AG04450 (cell line): ENCODE results near the gene MAD1L1. TPM values are rescaled to one million over a fixed set of nuclear protein-coding genes. Genes with fewer than 3 reads are reported as not detected.

Experiments
- CTCF ChIA-PET: fragments of 300-600, 350-600 bp; formaldehyde crosslinking; extraction: SDS; loops from one replicate; lab custom pipeline; 2022; ENCODE audit warnings: antibody characterized with exemption, inconsistent platforms; lab: Charles Lee
- POLR2A ChIA-PET: fragments of 350-600 bp; formaldehyde crosslinking; extraction: SDS; loops from one replicate; lab custom pipeline; 2021; ENCODE audit warnings: antibody characterized with exemption, inconsistent platforms; lab: Yijun Ruan, JAX
- DNase-seq: peaks from one replicate; pipeline ENCODE4 v3.0.0-alpha.2; 2011; ENCODE audit warnings: low read depth, low spot score
- H3K27ac ChIP-seq: one replicate; pipeline ENCODE4 v1.5.1; 2012; ENCODE audit warnings: low read depth, low read length, control low read depth
- H3K27me3 ChIP-seq: one replicate; pipeline ENCODE4 v1.6.0; 2012; ENCODE audit warnings: low read length; ENCODE audit not compliant: control insufficient read depth, insufficient read depth
- H3K4me3 ChIP-seq: 2 replicates; pipeline ENCODE4 v1.5.1; 2011; ENCODE audit warnings: mild to moderate bottlenecking, low read depth, low read length, control low read depth
- H3K9me3 ChIP-seq: 2 replicates; pipeline ENCODE4 v1.5.1; 2012; ENCODE audit warnings: low read length; ENCODE audit not compliant: control insufficient read depth, insufficient read depth
- polyA plus RNA-seq: library from polyadenylated mRNA; depleted of rRNA; stranded (reverse); fragments of >200 nt; gene quantifications from 2 replicates; pipeline ENCODE4 v1.2.3, GENCODE V29; 2011
- TF ChIP-seq, protein P1 (sequence below): IDR thresholded peaks from 2 replicates; pipeline ENCODE4 v1.5.1; 2011; ENCODE audit warnings: low read depth, low read length, control low read depth, inconsistent platforms

The MAD1L1 gene
- polyA plus RNA-seq, 1 experiment = 11.9 TPM

DNA sequence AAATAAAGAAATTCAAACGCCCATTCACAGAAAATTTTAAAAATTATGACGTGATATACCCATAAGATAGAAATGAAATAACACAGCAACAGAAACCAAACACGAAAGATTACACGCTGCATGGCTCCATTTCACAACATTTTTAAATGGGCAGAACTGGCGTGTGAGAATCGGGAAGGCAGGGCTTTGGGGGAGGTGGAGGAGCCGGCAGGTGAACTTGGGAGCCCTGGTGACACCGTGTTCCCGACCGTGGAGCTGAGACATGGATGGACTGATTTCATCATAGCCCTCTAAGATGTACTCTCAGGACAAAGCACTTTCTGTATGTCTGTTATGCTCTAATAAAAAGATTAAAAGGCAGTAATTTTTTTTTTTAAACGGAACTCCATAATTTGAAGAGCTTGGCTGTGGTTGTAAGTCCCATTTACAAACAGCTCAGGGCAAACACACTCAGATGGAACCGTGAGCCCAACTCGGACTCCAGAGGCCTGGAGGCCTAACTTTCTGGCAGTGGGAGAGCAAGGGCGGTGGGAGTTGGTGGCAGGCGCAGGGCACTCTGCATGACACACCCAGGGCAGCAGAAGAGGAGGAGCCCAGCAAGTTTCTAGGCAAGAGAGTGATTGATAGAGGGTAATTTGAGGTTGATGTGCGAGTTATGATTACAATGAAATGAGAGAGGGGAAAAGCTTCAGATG lies 203.4 kb downstream of the MAD1L1 start:
- no peak for DNase-seq
- TF ChIP-seq, protein P1, sequence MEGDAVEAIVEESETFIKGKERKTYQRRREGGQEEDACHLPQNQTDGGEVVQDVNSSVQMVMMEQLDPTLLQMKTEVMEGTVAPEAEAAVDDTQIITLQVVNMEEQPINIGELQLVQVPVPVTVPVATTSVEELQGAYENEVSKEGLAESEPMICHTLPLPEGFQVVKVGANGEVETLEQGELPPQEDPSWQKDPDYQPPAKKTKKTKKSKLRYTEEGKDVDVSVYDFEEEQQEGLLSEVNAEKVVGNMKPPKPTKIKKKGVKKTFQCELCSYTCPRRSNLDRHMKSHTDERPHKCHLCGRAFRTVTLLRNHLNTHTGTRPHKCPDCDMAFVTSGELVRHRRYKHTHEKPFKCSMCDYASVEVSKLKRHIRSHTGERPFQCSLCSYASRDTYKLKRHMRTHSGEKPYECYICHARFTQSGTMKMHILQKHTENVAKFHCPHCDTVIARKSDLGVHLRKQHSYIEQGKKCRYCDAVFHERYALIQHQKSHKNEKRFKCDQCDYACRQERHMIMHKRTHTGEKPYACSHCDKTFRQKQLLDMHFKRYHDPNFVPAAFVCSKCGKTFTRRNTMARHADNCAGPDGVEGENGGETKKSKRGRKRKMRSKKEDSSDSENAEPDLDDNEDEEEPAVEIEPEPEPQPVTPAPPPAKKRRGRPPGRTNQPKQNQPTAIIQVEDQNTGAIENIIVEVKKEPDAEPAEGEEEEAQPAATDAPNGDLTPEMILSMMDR = no peak
- Histone ChIP-seq H3K9me3 (peaks cover 35% of the 10 kb centered on the region), H3K4me3 (no peak overlapping the region), H3K27me3 (no peaks in the 10 kb centered on the region), H3K27ac (no peak overlapping the region)
- ChIA-PET POLR2A (no interaction called here), CTCF (no interaction called here)

DNA sequence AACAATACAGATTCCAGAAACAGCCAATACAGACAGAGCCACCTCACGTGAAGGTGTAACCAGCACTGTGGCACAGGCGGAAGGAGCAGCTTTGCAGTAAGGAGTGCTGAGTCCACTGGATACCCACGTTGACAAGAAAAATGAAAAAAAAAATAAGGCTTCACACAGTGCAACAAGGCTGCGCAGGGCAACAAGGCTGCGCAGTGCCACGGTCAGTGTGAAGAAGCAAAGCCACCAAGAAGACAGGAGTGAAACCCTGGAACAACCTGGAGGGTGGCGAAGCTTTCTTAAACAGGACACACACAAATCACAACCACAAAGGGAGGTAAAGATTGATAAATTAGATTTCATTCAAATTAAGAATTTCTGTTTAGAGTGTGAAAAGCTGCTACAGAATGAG lies 204.0 kb downstream of the MAD1L1 start:
- Histone ChIP-seq H3K27ac (no peak overlapping the region), H3K27me3 (no peaks in the 10 kb centered on the region), H3K4me3 (no peak overlapping the region), H3K9me3 (peaks cover 38% of the 10 kb centered on the region)
- ChIA-PET POLR2A (no interaction called here), CTCF (no interaction called here)
- DNase-seq = no peak
- TF ChIP-seq, protein P1 = no peak

DNA sequence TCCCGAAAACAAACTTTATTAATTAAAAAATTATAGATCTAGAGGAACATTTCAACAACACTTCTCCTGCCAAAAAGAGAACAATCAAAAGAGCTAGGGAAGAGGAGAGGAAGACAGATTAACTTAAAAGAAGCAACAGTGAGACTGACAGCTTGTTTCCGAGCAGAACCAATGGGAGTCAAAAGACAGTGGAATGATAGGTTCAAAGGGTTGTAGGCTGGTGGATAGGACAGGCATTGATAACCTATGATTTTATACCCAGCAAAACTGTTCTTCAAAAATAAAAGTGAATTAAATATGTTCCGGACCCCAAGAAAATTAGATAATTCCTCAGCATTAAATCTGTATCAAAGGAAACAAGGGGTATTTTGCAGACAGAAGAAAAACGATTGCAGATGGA lies 207.6 kb downstream of the MAD1L1 start:
- H3K27me3 ChIP-seq = no peaks in the 10 kb centered on the region
- no peak overlapping the region for H3K4me3 ChIP-seq
- POLR2A ChIA-PET = no interaction called here
- H3K9me3 ChIP-seq = peaks cover 27% of the 10 kb centered on the region
- no peak for DNase-seq
- CTCF ChIA-PET = no interaction called here
- TF ChIP-seq, protein P1 = no peak
- no peak overlapping the region for H3K27ac ChIP-seq

DNA sequence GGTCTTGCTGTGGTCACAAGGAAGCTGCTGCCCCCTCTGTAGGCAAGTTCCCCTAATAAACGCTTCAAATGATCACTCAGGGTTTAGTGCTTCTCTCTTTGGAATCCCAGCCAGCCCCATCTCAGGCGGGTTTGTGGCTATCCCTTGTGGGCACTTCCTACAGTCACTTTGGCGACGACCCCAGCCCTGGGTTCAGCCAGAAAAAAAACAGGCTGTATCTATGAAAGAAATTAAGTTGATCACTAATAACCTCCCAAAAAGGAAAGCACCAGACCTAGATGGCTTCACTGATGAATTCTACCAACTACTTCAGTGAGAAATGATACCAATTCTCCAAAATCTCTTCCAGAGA lies 208.2 kb downstream of the MAD1L1 start:
- ChIA-PET POLR2A (no interaction called here), CTCF (no interaction called here)
- DNase-seq = no peak
- H3K27ac ChIP-seq = no peak overlapping the region
- H3K9me3 ChIP-seq = peaks cover 21% of the 10 kb centered on the region
- no peak overlapping the region for H3K4me3 ChIP-seq
- no peaks in the 10 kb centered on the region for H3K27me3 ChIP-seq
- TF ChIP-seq, protein P1 = no peak

DNA sequence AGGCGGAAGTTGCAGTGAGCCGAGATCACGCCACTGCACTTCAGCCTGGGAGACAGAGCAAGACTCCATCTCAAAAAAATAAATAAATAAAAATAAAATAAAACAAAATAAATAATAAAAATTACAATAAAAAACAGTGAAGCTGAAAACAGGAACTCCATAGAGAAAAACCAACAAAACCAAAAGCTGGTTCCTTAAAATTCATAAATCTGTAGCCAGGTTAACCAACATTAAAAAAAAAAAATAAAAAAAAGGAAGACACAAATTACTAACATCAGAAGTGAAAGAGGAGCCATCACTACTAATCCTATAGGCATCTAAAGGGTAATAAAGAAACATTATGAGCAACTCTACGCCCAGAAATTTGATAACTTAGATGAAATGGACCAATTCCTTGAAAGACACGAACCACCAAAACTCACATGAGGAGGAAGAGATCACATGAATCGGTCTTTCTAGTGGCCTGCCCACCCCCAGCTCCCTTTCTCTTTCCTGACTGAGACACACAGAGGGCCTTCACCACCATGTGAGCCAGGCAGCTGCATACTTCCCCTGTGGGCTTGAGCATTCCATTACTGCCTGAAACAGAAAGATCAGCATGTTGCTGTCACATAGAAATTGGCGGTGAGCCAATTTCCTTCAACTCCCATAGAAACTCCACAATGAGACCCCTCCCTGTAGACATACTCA lies 208.7 kb downstream of the MAD1L1 start:
- Histone ChIP-seq H3K27me3 (no peaks in the 10 kb centered on the region), H3K4me3 (no peak overlapping the region), H3K27ac (no peak overlapping the region), H3K9me3 (peaks cover 16% of the 10 kb centered on the region)
- ChIA-PET POLR2A (no interaction called here), CTCF (no interaction called here)
- TF ChIP-seq, protein P1 = no peak
- no peak for DNase-seq
